K562 (cell line): ENCODE results near the gene DNAJC9. TPM values are rescaled to one million over a fixed set of nuclear protein-coding genes. Genes with fewer than 3 reads are reported as not detected.
A peak's percentile ranks its signal among the peaks of the same experiment; 100 is the strongest.

Experiments used
- BCOR ChIP-seq: fragments of 450-650 bp; IDR thresholded peaks from 2 replicates; pipeline ENCODE4 v1.6.1; 2016
- C11orf30 ChIP-seq: fragments of 450-650 bp; IDR thresholded peaks from 2 replicates; pipeline ENCODE4 v1.6.1; 2016; ENCODE audit warnings: low read depth, mild to moderate bottlenecking
- FOXJ2 ChIP-seq: fragments of 200-800 bp; sonication (Bioruptor generic); IDR thresholded peaks from 2 replicates; pipeline ENCODE4 v1.6.1; 2016; ENCODE audit warnings: missing genetic modification characterization, missing compliant biosample characterization
- MEF2D ChIP-seq: conservative IDR thresholded peaks from 2 replicates; pipeline ENCODE4 v1.6.1; 2016; ENCODE audit warnings: low read depth, missing genetic modification characterization, missing compliant biosample characterization
- NCOA1 ChIP-seq: fragments of 450-650 bp; IDR thresholded peaks from 2 replicates; pipeline ENCODE4 v1.6.1; 2016; ENCODE audit warnings: low read depth
- SMC3 ChIP-seq: conservative IDR thresholded peaks from 2 replicates; pipeline ENCODE4 v1.6.1; 2011; ENCODE audit warnings: low read depth, low read length, improper control_type of control experiment; ENCODE audit not compliant: insufficient read depth
- TAF7 ChIP-seq: fragments of 450-650 bp; IDR thresholded peaks from 2 replicates; pipeline ENCODE4 v1.6.1; 2016; ENCODE audit warnings: missing genetic modification characterization, missing compliant biosample characterization
- ZBTB1 ChIP-seq: sonication (generic); formaldehyde crosslinking; IDR thresholded peaks from 2 replicates; pipeline ENCODE4 v1.8.1; 2023; ENCODE audit warnings: missing genetic modification reagents, low read depth, mild to moderate bottlenecking, borderline replicate concordance
- ZNF408 ChIP-seq: fragments of 250-450 bp; sonication (Bioruptor Pico); IDR thresholded peaks from 2 replicates; pipeline ENCODE4 v1.4.0; 2020; ENCODE audit warnings: low read depth, mild to moderate bottlenecking, moderate library complexity
- polyA plus RNA-seq, 8 experiments: library from polyadenylated mRNA; depleted of rRNA in 4 of 8; stranded (reverse) in 5 of 8; unstranded in 3 of 8; fragments of >200 nt; fragmentation: Nextera tagmentation in 2 of 8; fragmentation: Illumina TruSeq in 1 of 8; extraction: Ambion mirVana in 2 of 8; extraction: Trizol in 1 of 8; gene quantifications; 2 replicates each; pipeline versions ENCODE4 v1.2.1 to v1.2.3, GENCODE V29; 2011 to 2014; ENCODE audit warnings: inconsistent platforms in 1 of 8, missing spikeins in 1 of 8
- total RNA-seq, 7 experiments: library from RNA; depleted of rRNA in 6 of 7; stranded (reverse); fragments of >200 nt in 6 of 7; fragmentation: Illumina TruSeq in 2 of 7; extraction: Trizol in 2 of 7; gene quantifications; 2 replicates each; pipeline versions ENCODE4 v1.2.1 to v1.2.3, GENCODE V29; 2011 to 2021; ENCODE audit warnings: low replicate concordance in 1 of 7
- TF ChIP-seq, protein P1 (sequence below): fragments of 250-450 bp; sonication (Bioruptor Pico); IDR thresholded peaks from 2 replicates; pipeline ENCODE4 v1.5.0; 2021; ENCODE audit warnings: mild to moderate bottlenecking, moderate library complexity
- TF ChIP-seq, protein P2 (sequence below): fragments of 450-650 bp; formaldehyde crosslinking; IDR thresholded peaks from 2 replicates; pipeline ENCODE4 v1.4.0; 2020; ENCODE audit warnings: mild to moderate bottlenecking, moderate library complexity
- TF ChIP-seq, protein P3 (sequence below): fragments of 250-450 bp; sonication (Bioruptor Pico); IDR thresholded peaks from 2 replicates; pipeline ENCODE4 v1.9.0; 2021; ENCODE audit warnings: mild to moderate bottlenecking

The DNAJC9 gene
- total and polyA plus RNA-seq, 9 of the 15 experiments (the other 6 are each of a cell fraction or from before 2014, with no cell fraction given), result 66.7 to 133 (median 102) TPM

DNA sequence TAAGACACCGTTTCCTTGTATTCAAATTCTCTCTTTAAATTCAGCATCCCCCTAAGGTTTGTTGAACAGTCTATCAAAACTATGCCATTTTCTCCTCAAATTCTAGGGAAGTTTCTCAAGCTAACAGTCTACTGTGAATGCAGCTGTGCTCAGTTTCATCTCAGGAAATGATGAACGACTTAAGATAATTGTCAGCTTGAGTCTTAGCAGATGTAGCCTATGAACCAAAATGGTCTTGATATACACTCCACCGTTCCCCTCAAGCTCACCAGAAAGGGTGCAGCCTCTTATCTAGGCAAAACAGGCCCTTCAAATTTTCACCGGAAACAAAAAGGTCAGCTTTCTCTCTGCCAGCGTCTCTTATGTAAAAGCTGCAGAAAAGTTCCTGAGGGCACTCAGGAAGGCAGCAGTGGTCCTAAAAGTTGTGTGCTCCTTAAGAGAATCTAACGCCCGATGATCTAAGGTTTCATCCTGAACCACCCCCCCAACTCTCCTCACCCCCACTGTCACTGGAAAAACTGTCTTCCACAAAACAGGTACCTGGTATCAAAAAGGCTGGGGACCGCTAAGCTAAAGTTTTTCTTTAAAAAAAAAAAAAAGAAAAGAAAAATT lies 2.1 kb downstream of the DNAJC9 start (continued):
- TF ChIP-seq, protein P1, sequence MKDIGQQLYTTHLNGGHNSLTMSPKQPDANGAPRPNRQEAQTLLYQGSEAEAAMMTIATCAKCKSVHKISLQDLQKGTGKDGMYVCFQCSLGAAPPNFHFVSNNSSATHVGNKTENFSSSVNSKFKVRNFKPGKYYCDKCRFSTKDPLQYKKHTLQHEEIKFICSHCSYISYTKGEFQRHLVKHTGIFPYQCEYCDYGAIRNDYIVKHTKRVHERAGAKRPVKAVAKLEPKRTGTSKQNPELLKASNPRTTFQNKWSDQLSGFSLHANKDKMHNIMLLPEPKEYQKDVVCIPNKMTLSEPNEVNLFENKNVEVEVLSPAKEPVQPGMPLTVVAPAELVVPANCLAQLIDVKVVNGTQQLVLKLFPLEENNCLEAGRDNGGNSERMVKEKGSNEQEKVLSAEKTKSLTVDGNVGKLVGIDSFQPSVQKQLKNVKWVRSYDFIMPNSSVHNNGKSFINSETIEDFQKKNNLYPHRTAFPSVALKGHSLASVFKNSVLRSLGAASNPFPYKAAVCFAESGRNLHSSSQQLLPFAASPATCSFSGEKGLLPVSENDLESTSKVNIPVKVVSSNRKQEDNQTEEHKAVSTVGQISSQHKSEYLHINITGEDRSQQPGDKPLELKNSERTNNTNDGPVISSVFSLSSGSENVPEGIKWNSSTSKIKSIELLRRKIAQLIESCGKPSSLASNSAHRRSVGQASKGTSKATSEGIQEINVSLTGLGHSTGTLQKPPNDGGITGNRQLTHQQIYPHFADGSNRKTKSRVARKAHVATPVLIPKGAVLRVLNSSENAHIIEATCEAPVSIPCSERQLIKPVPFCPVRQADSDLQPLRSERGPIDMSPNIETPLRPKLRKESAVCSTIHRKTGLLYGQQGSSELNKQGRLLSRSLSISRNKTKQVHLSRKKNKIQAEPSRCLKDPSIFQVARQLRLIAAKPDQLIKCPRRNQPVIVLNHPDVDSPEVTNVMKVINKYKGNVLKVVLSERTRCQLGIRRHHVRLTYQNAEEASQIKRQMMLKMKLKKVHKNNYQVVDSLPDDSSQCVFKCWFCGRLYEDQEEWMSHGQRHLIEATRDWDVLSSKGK (CRISPR knock-in tag), result no peak
- 0 out of 2 replicates have a peak, but pooled peaks have one; percentile 31 for TF ChIP-seq MEF2D (tag)
- TF ChIP-seq, protein P2, sequence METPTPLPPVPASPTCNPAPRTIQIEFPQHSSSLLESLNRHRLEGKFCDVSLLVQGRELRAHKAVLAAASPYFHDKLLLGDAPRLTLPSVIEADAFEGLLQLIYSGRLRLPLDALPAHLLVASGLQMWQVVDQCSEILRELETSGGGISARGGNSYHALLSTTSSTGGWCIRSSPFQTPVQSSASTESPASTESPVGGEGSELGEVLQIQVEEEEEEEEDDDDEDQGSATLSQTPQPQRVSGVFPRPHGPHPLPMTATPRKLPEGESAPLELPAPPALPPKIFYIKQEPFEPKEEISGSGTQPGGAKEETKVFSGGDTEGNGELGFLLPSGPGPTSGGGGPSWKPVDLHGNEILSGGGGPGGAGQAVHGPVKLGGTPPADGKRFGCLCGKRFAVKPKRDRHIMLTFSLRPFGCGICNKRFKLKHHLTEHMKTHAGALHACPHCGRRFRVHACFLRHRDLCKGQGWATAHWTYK (CRISPR knock-in tag), result no peak
- TF ChIP-seq TAF7, result no peak
- no peak for TF ChIP-seq ZBTB1
- TF ChIP-seq, protein P3, sequence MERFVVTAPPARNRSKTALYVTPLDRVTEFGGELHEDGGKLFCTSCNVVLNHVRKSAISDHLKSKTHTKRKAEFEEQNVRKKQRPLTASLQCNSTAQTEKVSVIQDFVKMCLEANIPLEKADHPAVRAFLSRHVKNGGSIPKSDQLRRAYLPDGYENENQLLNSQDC (CRISPR knock-in tag), result no peak
- TF ChIP-seq SMC3, result no peak
- peak; percentile 56; the same call in 1 of the 2 replicates for TF ChIP-seq BCOR
- TF ChIP-seq C11orf30, result 0 out of 2 replicates have a peak, but pooled peaks have one; percentile 46
- TF ChIP-seq ZNF408 (CRISPR knock-in tag), result no peak
- peak; percentile 75; the same call in 1 of the 2 replicates for TF ChIP-seq NCOA1
- TF ChIP-seq FOXJ2 (tag), result 0 out of 2 replicates have a peak, but pooled peaks have one; percentile 28
